A549 (cell line): ENCODE measurements around the gene TTC34. TPM values are rescaled to one million over a fixed set of nuclear protein-coding genes. Genes with fewer than 3 reads are reported as not detected.

Source experiments
- ATAC-seq, 2 experiments: fragments of 200-7000 bp in 1 of 2; fragments of >200 bp in 1 of 2; cut with Nextera tagmentation in 1 of 2; cut with Tn5 transposase in 1 of 2; 3 replicates each; pipeline versions ENCODE4 v1.8.0 to v1.9.1; 2018 to 2020; ENCODE audit warnings: mild to moderate bottlenecking in 1 of 2, moderate library complexity in 1 of 2
- CTCF ChIA-PET: fragments of 300-600 bp; sonication (Branson Sonifier 250); formaldehyde crosslinking; extraction: SDS; loops from one replicate; lab custom pipeline; 2021; ENCODE audit warnings: antibody characterized with exemption, inconsistent platforms; lab: Yijun Ruan, JAX
- POLR2A ChIA-PET: fragments of 350-600 bp; formaldehyde crosslinking; extraction: SDS; loops from one replicate; lab custom pipeline; 2021; ENCODE audit warnings: antibody characterized with exemption, inconsistent platforms; lab: Yijun Ruan, JAX
- DNase-seq, 2 experiments: peaks; one replicate each; pipeline versions ENCODE4 v3.0.0 to v3.0.0-alpha.2; 2011 to 2016; ENCODE audit warnings: low read depth in 1 of 2, low spot score in 1 of 2
- FAIRE-seq: peaks from 2 replicates; lab custom pipeline; 2011; peaks lifted over from hg19 to GRCh38; lab: Jason Lieb, UNC
- H3K27ac ChIP-seq, 2 experiments: fragments of >200 bp; sonication (Bioruptor Twin); formaldehyde crosslinking; 3 replicates each; pipeline ENCODE4 v1.5.1; 2016 to 2017
- H3K4me1 ChIP-seq: fragments of >200 bp; sonication (Bioruptor Twin); formaldehyde crosslinking; 3 replicates; pipeline ENCODE4 v1.6.1; 2016
- H3K4me2 ChIP-seq: fragments of >200 bp; sonication (Bioruptor Twin); formaldehyde crosslinking; 3 replicates; pipeline ENCODE4 v1.6.1; 2016
- H3K4me3 ChIP-seq: fragments of >200 bp; sonication (Bioruptor Twin); formaldehyde crosslinking; 3 replicates; pipeline ENCODE4 v1.5.1; 2016
- H3K9me3 ChIP-seq: fragments of >200 bp; sonication (Bioruptor Twin); formaldehyde crosslinking; 3 replicates; pipeline ENCODE4 v1.6.1; 2016
- BHLHE40 ChIP-seq: IDR thresholded peaks from 2 replicates; pipeline ENCODE4 v1.6.1; 2012; ENCODE audit warnings: low read depth, low read length, inconsistent platforms
- CBX2 ChIP-seq: fragments of 200-600 bp; sonication (generic); IDR thresholded peaks from 2 replicates; pipeline ENCODE4 v1.6.1; 2016; ENCODE audit warnings: low read depth, mild to moderate bottlenecking, borderline replicate concordance
- CEBPB ChIP-seq, 2 experiments: fragments of >200 bp in 1 of 2; sonication (Bioruptor Twin) in 1 of 2; formaldehyde crosslinking in 1 of 2; IDR thresholded peaks; 2 replicates each; pipeline ENCODE4 v1.6.1; 2012 to 2016
- CHD2 ChIP-seq: fragments of 150-350 bp; IDR thresholded peaks from 2 replicates; pipeline ENCODE4 v1.6.1; 2014; ENCODE audit warnings: low read length; ENCODE audit not compliant: partially characterized antibody
- CHD4 ChIP-seq: fragments of 200-600 bp; sonication (generic); IDR thresholded peaks from 2 replicates; pipeline ENCODE4 v1.6.1; 2016; ENCODE audit warnings: antibody characterized with exemption, mild to moderate bottlenecking, borderline replicate concordance
- EHMT2 ChIP-seq: fragments of 200-600 bp; sonication (generic); IDR thresholded peaks from 2 replicates; pipeline ENCODE4 v1.6.1; 2016; ENCODE audit warnings: antibody characterized with exemption, low read depth, mild to moderate bottlenecking, moderate library complexity
- ESRRA ChIP-seq: fragments of 150-350 bp; IDR thresholded peaks from 2 replicates; pipeline ENCODE4 v1.6.1; 2014; ENCODE audit warnings: mild to moderate bottlenecking, low read length, borderline replicate concordance
- FOXS1 ChIP-seq: fragments of 250-450 bp; sonication (Bioruptor Pico); IDR thresholded peaks from 2 replicates; pipeline ENCODE4 v1.5.0; 2020; ENCODE audit warnings: mild to moderate bottlenecking, moderate library complexity
- GATA3 ChIP-seq: IDR thresholded peaks from 2 replicates; pipeline ENCODE4 v1.6.1; 2012; ENCODE audit warnings: borderline replicate concordance
- HDAC2 ChIP-seq: fragments of 200-600 bp; sonication (generic); IDR thresholded peaks from 2 replicates; pipeline ENCODE4 v1.6.1; 2016
- HOXB13 ChIP-seq: fragments of 250-450 bp; sonication (Bioruptor Pico); IDR thresholded peaks from 2 replicates; pipeline ENCODE4 v1.5.0; 2020; ENCODE audit warnings: low read depth, mild to moderate bottlenecking, moderate library complexity
- HOXB5 ChIP-seq: fragments of 250-450 bp; sonication (Bioruptor Pico); IDR thresholded peaks from 2 replicates; pipeline ENCODE4 v1.5.0; 2020; ENCODE audit warnings: mild to moderate bottlenecking, moderate library complexity
- MAFK ChIP-seq: fragments of 450-650 bp; IDR thresholded peaks from 2 replicates; pipeline ENCODE4 v1.6.1; 2014; ENCODE audit not compliant: partially characterized antibody
- MYC ChIP-seq: IDR thresholded peaks from 2 replicates; pipeline ENCODE4 v1.6.1; 2012; ENCODE audit warnings: mild to moderate bottlenecking, inconsistent platforms, low read length, improper control_type of control experiment, borderline replicate concordance
- POLR2A ChIP-seq: IDR thresholded peaks from 2 replicates; pipeline ENCODE4 v1.6.1; 2012; ENCODE audit warnings: mild to moderate bottlenecking, low read length
- RCOR1 ChIP-seq: fragments of 150-350 bp; IDR thresholded peaks from 2 replicates; pipeline ENCODE4 v1.6.1; 2014; ENCODE audit warnings: antibody characterized with exemption, low read length, low read depth
- TP53 ChIP-seq: fragments of 250-450 bp; sonication (Bioruptor Pico); IDR thresholded peaks from 2 replicates; pipeline ENCODE4 v1.5.0; 2021; ENCODE audit warnings: mild to moderate bottlenecking, moderate library complexity
- ZC3H11A ChIP-seq: fragments of 450-650 bp; IDR thresholded peaks from 2 replicates; pipeline ENCODE4 v1.6.1; 2014; ENCODE audit warnings: antibody characterized with exemption, mild to moderate bottlenecking
- ZNF302 ChIP-seq: fragments of 250-450 bp; sonication (Bioruptor Pico); IDR thresholded peaks from 2 replicates; pipeline ENCODE4 v1.9.0; 2021; ENCODE audit warnings: inconsistent platforms, mild to moderate bottlenecking, moderate library complexity
- ZSCAN20 ChIP-seq: fragments of 250-450 bp; sonication (Bioruptor Pico); IDR thresholded peaks from 2 replicates; pipeline ENCODE4 v1.8.0; 2022; ENCODE audit warnings: mild to moderate bottlenecking, moderate library complexity
- WGBS: methylation state at CpG from one replicate; pipeline ENCODE4 v1.1.6; 2017; ENCODE audit errors: missing lambda C conversion rate; 5-methylcytosine and 5-hydroxymethylcytosine counted together
- polyA plus RNA-seq, 4 experiments: library from polyadenylated mRNA; depleted of rRNA in 3 of 4; stranded (reverse); fragments of >200 nt; fragmentation: RNase III in 1 of 4; extraction: RNeasy Plus Mini Kit Qiagen cat#74134 plus additional on column Dnase treatment in 1 of 4; gene quantifications; 2 replicates in 3 of 4; 3 replicates in 1 of 4; pipeline ENCODE4 v1.2.3, GENCODE V29; 2011 to 2017
- TF ChIP-seq, protein P1 (sequence below): IDR thresholded peaks from 2 replicates; pipeline ENCODE4 v1.6.1; 2012; ENCODE audit warnings: low read depth, borderline replicate concordance
- TF ChIP-seq, protein P2 (sequence below): fragments of 450-650 bp; IDR thresholded peaks from 2 replicates; pipeline ENCODE4 v1.6.1; 2014; ENCODE audit warnings: antibody characterized with exemption
- TF ChIP-seq, protein P3 (sequence below): fragments of 200-600 bp; sonication (generic); IDR thresholded peaks from 2 replicates; pipeline ENCODE4 v1.6.1; 2016; ENCODE audit warnings: antibody characterized with exemption, mild to moderate bottlenecking, moderate library complexity
- TF ChIP-seq, protein P4 (sequence below): IDR thresholded peaks from 2 replicates; pipeline ENCODE4 v1.6.1; 2012

The TTC34 gene
- polyA plus RNA-seq, 2 of the 4 experiments (the other 2 are of a cell fraction), result 0.04 to 0.05 TPM

DNA sequence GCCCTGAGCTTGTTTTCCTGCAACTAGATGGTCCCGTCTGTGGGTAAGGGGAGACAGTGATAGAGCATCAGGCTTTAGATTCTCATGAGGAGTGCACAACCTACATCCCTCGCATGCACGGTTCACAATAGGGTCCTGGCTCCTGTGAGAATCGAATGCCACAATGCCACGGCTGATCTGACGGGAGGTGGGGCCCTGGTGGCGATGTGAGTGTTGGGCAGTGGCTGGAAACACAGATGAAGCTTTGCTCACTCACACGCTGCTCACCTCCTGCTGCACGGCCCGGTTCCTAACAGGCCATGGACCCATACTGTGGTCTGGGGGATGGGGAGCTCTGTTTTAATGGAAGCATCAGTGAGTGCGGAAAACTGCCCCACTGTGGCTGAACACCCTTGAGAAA is 35.8 kb upstream of the TTC34 start:
- ChIA-PET CTCF (interaction anchor here (1.3 kb wide), 1 partner anchor 8 kb away, joined by 3 read pairs; no protein-coding TSS in a partner anchor), POLR2A (no interaction called here)
- ATAC-seq (no peak), FAIRE-seq (no peak), DNase-seq (no peak)
- H3K9me3 ChIP-seq, result no peaks in the 10 kb centered on the region
- no peak overlapping the region for H3K27ac ChIP-seq
- no peak overlapping the region for H3K4me3 ChIP-seq
- WGBS, result 8% methylated on average over 10 of the region's 11 CpGs
- no peak overlapping the region for H3K4me2 ChIP-seq
- no peaks in the 10 kb centered on the region for H3K4me1 ChIP-seq
- no peak for TF ChIP-seq ZNF302
- no peak for TF ChIP-seq ESRRA
- no peak for TF ChIP-seq TP53 (CRISPR knock-in tag)
- TF ChIP-seq, protein P1, sequence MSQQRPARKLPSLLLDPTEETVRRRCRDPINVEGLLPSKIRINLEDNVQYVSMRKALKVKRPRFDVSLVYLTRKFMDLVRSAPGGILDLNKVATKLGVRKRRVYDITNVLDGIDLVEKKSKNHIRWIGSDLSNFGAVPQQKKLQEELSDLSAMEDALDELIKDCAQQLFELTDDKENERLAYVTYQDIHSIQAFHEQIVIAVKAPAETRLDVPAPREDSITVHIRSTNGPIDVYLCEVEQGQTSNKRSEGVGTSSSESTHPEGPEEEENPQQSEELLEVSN, result no peak
- no peak for TF ChIP-seq MYC
- TF ChIP-seq BHLHE40, result no peak
- TF ChIP-seq ZSCAN20 (CRISPR knock-in tag), result no peak
- TF ChIP-seq CHD2, result no peak

- WGBS, result 33% methylated on average over 19 of the region's 20 CpGs
- FAIRE-seq, result no peak
- ChIA-PET POLR2A (no interaction called here), CTCF (interaction anchor here (0.6 to 1.3 kb wide), 2 partner anchors 9 to 46 kb away, joined by 3 to 4 read pairs; no protein-coding TSS in a partner anchor)
- H3K4me3 ChIP-seq, result no peak overlapping the region
- no peak for TF ChIP-seq ZSCAN20 (CRISPR knock-in tag)
- no peak for TF ChIP-seq MAFK
- no peak for TF ChIP-seq MYC
- no peak for TF ChIP-seq FOXS1
- TF ChIP-seq CEBPB (IDR thresholded peaks at IDR 0.05), result no peak
- TF ChIP-seq HOXB13, result no peak
- no peak for TF ChIP-seq HOXB5 (CRISPR knock-in tag)
- no peak for TF ChIP-seq CBX2
- TF ChIP-seq POLR2A, result no peak
- no peak for TF ChIP-seq HDAC2
- TF ChIP-seq RCOR1, result no peak
- TF ChIP-seq, protein P2, sequence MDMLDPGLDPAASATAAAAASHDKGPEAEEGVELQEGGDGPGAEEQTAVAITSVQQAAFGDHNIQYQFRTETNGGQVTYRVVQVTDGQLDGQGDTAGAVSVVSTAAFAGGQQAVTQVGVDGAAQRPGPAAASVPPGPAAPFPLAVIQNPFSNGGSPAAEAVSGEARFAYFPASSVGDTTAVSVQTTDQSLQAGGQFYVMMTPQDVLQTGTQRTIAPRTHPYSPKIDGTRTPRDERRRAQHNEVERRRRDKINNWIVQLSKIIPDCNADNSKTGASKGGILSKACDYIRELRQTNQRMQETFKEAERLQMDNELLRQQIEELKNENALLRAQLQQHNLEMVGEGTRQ, result no peak
- TF ChIP-seq, protein P3, sequence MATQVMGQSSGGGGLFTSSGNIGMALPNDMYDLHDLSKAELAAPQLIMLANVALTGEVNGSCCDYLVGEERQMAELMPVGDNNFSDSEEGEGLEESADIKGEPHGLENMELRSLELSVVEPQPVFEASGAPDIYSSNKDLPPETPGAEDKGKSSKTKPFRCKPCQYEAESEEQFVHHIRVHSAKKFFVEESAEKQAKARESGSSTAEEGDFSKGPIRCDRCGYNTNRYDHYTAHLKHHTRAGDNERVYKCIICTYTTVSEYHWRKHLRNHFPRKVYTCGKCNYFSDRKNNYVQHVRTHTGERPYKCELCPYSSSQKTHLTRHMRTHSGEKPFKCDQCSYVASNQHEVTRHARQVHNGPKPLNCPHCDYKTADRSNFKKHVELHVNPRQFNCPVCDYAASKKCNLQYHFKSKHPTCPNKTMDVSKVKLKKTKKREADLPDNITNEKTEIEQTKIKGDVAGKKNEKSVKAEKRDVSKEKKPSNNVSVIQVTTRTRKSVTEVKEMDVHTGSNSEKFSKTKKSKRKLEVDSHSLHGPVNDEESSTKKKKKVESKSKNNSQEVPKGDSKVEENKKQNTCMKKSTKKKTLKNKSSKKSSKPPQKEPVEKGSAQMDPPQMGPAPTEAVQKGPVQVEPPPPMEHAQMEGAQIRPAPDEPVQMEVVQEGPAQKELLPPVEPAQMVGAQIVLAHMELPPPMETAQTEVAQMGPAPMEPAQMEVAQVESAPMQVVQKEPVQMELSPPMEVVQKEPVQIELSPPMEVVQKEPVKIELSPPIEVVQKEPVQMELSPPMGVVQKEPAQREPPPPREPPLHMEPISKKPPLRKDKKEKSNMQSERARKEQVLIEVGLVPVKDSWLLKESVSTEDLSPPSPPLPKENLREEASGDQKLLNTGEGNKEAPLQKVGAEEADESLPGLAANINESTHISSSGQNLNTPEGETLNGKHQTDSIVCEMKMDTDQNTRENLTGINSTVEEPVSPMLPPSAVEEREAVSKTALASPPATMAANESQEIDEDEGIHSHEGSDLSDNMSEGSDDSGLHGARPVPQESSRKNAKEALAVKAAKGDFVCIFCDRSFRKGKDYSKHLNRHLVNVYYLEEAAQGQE, result no peak
- TF ChIP-seq CHD4, result no peak
- TF ChIP-seq EHMT2, result no peak
- TF ChIP-seq, protein P4, sequence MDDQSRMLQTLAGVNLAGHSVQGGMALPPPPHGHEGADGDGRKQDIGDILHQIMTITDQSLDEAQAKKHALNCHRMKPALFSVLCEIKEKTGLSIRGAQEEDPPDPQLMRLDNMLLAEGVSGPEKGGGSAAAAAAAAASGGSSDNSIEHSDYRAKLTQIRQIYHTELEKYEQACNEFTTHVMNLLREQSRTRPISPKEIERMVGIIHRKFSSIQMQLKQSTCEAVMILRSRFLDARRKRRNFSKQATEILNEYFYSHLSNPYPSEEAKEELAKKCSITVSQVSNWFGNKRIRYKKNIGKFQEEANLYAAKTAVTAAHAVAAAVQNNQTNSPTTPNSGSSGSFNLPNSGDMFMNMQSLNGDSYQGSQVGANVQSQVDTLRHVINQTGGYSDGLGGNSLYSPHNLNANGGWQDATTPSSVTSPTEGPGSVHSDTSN, result no peak
- TF ChIP-seq, protein P1, result no peak
- TF ChIP-seq GATA3, result no peak
- no peak for TF ChIP-seq ZC3H11A
- no peaks in the 10 kb centered on the region for H3K9me3 ChIP-seq
- no peak for DNase-seq
- no peak overlapping the region for H3K27ac ChIP-seq
- H3K4me1 ChIP-seq, result no peaks in the 10 kb centered on the region
- no peak for ATAC-seq
- no peak overlapping the region for H3K4me2 ChIP-seq
Observed at GRCh38 chr1:2836333-2836970, 35.0 kb upstream of the TTC34 start.
